ENCODE measurements around the gene C20orf96.
"Not testable (repeated sequence)": the region's sequence is repeated elsewhere in the genome, so short reads cannot be mapped to it uniquely, and the experiment has no call there.

C20orf96 gene

GRCh38 chr20:263701-264100 lies 26.8 kb downstream of the C20orf96 start:
- H3K27me3 ChIP-seq (ENCODE audit: control insufficient read depth, insufficient read depth, low read length, poor library complexity, severe bottlenecking) = peaks cover 26% of the 10 kb centered on the region
- no peak overlapping the region for H3K27ac ChIP-seq (ENCODE audit: insufficient read depth, low read depth, low read length, poor library complexity, severe bottlenecking)
- WGBS, 2 experiments = 89 to 90% methylated on average over 13 of the region's 13 CpGs

GRCh38 chr20:259981-260380 lies 30.6 kb downstream of the C20orf96 start:
- no peaks in the 10 kb centered on the region for H3K4me1 ChIP-seq (ENCODE audit: control insufficient read depth, insufficient read depth, low read length)
- WGBS, 2 experiments = 75 to 76% methylated on average over 2 of the region's 2 CpGs
- no peak overlapping the region for H3K27ac ChIP-seq (ENCODE audit: insufficient read depth, low read depth, low read length, poor library complexity, severe bottlenecking)
- H3K27me3 ChIP-seq (ENCODE audit: control insufficient read depth, insufficient read depth, low read length, poor library complexity, severe bottlenecking) = peaks cover 39% of the 10 kb centered on the region
- no peak overlapping the region for H3K4me3 ChIP-seq (ENCODE audit: insufficient read depth, low read depth, low read length)
- no peaks in the 10 kb centered on the region for H3K9me3 ChIP-seq (ENCODE audit: control insufficient read depth, low read length)
- H3K36me3 ChIP-seq (ENCODE audit: control insufficient read depth, insufficient read depth, low read length) = no peaks in the 10 kb centered on the region

More at GRCh38 chr20:263701-264100, 26.8 kb downstream of the C20orf96 start:
- H3K9me3 ChIP-seq (ENCODE audit: control insufficient read depth, low read length) = no peaks in the 10 kb centered on the region
- no peaks in the 10 kb centered on the region for H3K4me1 ChIP-seq (ENCODE audit: control insufficient read depth, insufficient read depth, low read length)
- no peaks in the 10 kb centered on the region for H3K36me3 ChIP-seq (ENCODE audit: control insufficient read depth, insufficient read depth, low read length)
- H3K4me3 ChIP-seq (ENCODE audit: insufficient read depth, low read depth, low read length) = no peak overlapping the region

DNA sequence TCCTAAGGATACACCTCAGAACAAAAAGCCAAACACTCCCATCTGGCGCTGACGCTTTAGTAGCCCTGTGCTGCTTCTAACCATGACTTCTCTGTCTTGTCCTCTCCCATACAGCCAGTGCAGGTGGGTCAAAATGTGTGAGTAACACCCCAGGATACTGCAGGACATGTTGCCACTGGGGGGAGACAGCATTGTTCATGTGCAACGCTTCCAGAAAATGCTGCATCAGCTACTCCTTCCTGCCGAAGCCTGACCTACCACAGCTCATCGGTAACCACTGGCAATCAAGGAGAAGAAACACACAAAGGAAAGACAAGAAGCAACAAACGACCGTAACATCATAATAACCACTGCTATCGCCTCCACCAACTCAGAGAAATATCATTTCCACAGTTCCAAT lies 31.6 kb downstream of the C20orf96 start:
- no peaks in the 10 kb centered on the region for H3K4me1 ChIP-seq (ENCODE audit: control insufficient read depth, insufficient read depth, low read length)
- H3K9me3 ChIP-seq (ENCODE audit: control insufficient read depth, low read length) = no peaks in the 10 kb centered on the region
- WGBS, 2 experiments = 63 to 64% methylated on average over 8 of the region's 8 CpGs
- H3K36me3 ChIP-seq (ENCODE audit: control insufficient read depth, insufficient read depth, low read length) = no peaks in the 10 kb centered on the region
- H3K4me3 ChIP-seq (ENCODE audit: insufficient read depth, low read depth, low read length) = no peak overlapping the region
- peaks cover 39% of the 10 kb centered on the region for H3K27me3 ChIP-seq (ENCODE audit: control insufficient read depth, insufficient read depth, low read length, poor library complexity, severe bottlenecking)
- H3K27ac ChIP-seq (ENCODE audit: insufficient read depth, low read depth, low read length, poor library complexity, severe bottlenecking) = no peak overlapping the region

GRCh38 chr20:258269-258858 lies 32.2 kb downstream of the C20orf96 start:
- no peaks in the 10 kb centered on the region for H3K4me1 ChIP-seq (ENCODE audit: control insufficient read depth, insufficient read depth, low read length)
- no peaks in the 10 kb centered on the region for H3K9me3 ChIP-seq (ENCODE audit: control insufficient read depth, low read length)
- no peaks in the 10 kb centered on the region for H3K36me3 ChIP-seq (ENCODE audit: control insufficient read depth, insufficient read depth, low read length)
- 63 to 67% methylated on average over 4 of the region's 4 CpGs for WGBS, 2 experiments
- H3K4me3 ChIP-seq (ENCODE audit: insufficient read depth, low read depth, low read length) = no peak overlapping the region
- H3K27me3 ChIP-seq (ENCODE audit: control insufficient read depth, insufficient read depth, low read length, poor library complexity, severe bottlenecking) = peaks cover 34% of the 10 kb centered on the region
- no peak overlapping the region for H3K27ac ChIP-seq (ENCODE audit: insufficient read depth, low read depth, low read length, poor library complexity, severe bottlenecking)

GRCh38 chr20:257419-257818 lies 33.1 kb downstream of the C20orf96 start, which contains the start of gene DEFB132:
Gene DEFB132, plus strand, starts transcription at chr20:257724. Its CDS starts 55 bp downstream, at chr20:257779.
- peaks cover 33% of the 10 kb centered on the region for H3K27me3 ChIP-seq (ENCODE audit: control insufficient read depth, insufficient read depth, low read length, poor library complexity, severe bottlenecking)
- no peak within 1 kb of the TSS for H3K27ac ChIP-seq (ENCODE audit: insufficient read depth, low read depth, low read length, poor library complexity, severe bottlenecking)
- H3K36me3 ChIP-seq (ENCODE audit: control insufficient read depth, insufficient read depth, low read length) = no peaks in the 10 kb centered on the region
- H3K4me1 ChIP-seq (ENCODE audit: control insufficient read depth, insufficient read depth, low read length) = no peaks in the 10 kb centered on the region
- 89 to 91% methylated on average over 7 of the region's 7 CpGs for WGBS, 2 experiments
- no peak within 1 kb of the TSS for H3K4me3 ChIP-seq (ENCODE audit: insufficient read depth, low read depth, low read length)
- H3K9me3 ChIP-seq (ENCODE audit: control insufficient read depth, low read length) = no peaks in the 10 kb centered on the region

- not testable (repeated sequence) for H3K4me1 ChIP-seq (ENCODE audit: control insufficient read depth, insufficient read depth, low read length); H3K36me3 ChIP-seq (ENCODE audit: control insufficient read depth, insufficient read depth, low read length); H3K4me3 ChIP-seq (ENCODE audit: insufficient read depth, low read depth, low read length); H3K9me3 ChIP-seq (ENCODE audit: control insufficient read depth, low read length); H3K27ac ChIP-seq (ENCODE audit: insufficient read depth, low read depth, low read length, poor library complexity, severe bottlenecking)
- H3K27me3 ChIP-seq (ENCODE audit: control insufficient read depth, insufficient read depth, low read length, poor library complexity, severe bottlenecking) = peaks cover 31% of the 10 kb centered on the region
- 63 to 76% methylated on average over 5 of the region's 6 CpGs for WGBS, 2 experiments
Observed at GRCh38 chr20:253447-253846, 37.1 kb downstream of the C20orf96 start.

GRCh38 chr20:252801-253200 lies 37.7 kb downstream of the C20orf96 start:
- H3K4me3 ChIP-seq (ENCODE audit: insufficient read depth, low read depth, low read length) = no peak overlapping the region
- H3K36me3 ChIP-seq (ENCODE audit: control insufficient read depth, insufficient read depth, low read length) = no peaks in the 10 kb centered on the region
- H3K4me1 ChIP-seq (ENCODE audit: control insufficient read depth, insufficient read depth, low read length) = no peaks in the 10 kb centered on the region
- H3K27me3 ChIP-seq (ENCODE audit: control insufficient read depth, insufficient read depth, low read length, poor library complexity, severe bottlenecking) = peaks cover 25% of the 10 kb centered on the region
- H3K27ac ChIP-seq (ENCODE audit: insufficient read depth, low read depth, low read length, poor library complexity, severe bottlenecking) = no peak overlapping the region
- H3K9me3 ChIP-seq (ENCODE audit: control insufficient read depth, low read length) = no peaks in the 10 kb centered on the region
- WGBS, 2 experiments = 74 to 94% methylated on average over 2 of the region's 2 CpGs

DNA sequence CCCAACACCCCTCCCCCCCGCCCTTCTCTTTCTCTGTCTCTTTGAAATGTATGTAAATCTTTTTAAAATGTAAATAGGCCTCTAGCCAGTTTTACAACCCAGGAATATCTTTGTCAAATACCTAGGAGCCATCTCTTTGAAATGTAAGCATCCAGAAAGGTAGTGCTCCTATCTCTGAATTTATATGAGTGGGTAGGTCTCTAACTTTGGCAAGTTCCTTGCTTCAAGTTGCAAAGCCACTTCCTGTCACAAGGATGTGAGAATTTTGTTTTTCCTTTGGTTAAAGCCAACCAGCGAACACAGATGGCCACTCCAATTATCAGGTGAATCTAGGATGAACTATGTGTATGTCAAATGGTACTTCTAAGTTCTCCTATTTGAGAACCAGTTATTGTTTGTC lies 39.2 kb downstream of the C20orf96 start:
- Histone ChIP-seq H3K36me3 (ENCODE audit: control insufficient read depth, insufficient read depth, low read length) (no peaks in the 10 kb centered on the region), H3K27me3 (ENCODE audit: control insufficient read depth, insufficient read depth, low read length, poor library complexity, severe bottlenecking) (peaks cover 13% of the 10 kb centered on the region), H3K4me1 (ENCODE audit: control insufficient read depth, insufficient read depth, low read length) (no peaks in the 10 kb centered on the region), H3K9me3 (ENCODE audit: control insufficient read depth, low read length) (no peaks in the 10 kb centered on the region), H3K4me3 (ENCODE audit: insufficient read depth, low read depth, low read length) (no peak overlapping the region), H3K27ac (ENCODE audit: insufficient read depth, low read depth, low read length, poor library complexity, severe bottlenecking) (no peak overlapping the region)
- 21 to 22% methylated on average over 1 of the region's 2 CpGs for WGBS, 2 experiments

GRCh38 chr20:242905-243304 lies 47.6 kb downstream of the C20orf96 start:
- Histone ChIP-seq H3K9me3 (ENCODE audit: control insufficient read depth, low read length) (no peaks in the 10 kb centered on the region), H3K4me1 (ENCODE audit: control insufficient read depth, insufficient read depth, low read length) (no peaks in the 10 kb centered on the region), H3K36me3 (ENCODE audit: control insufficient read depth, insufficient read depth, low read length) (no peaks in the 10 kb centered on the region), H3K27me3 (ENCODE audit: control insufficient read depth, insufficient read depth, low read length, poor library complexity, severe bottlenecking) (peaks cover 15% of the 10 kb centered on the region), H3K27ac (ENCODE audit: insufficient read depth, low read depth, low read length, poor library complexity, severe bottlenecking) (no peak overlapping the region), H3K4me3 (ENCODE audit: insufficient read depth, low read depth, low read length) (no peak overlapping the region)
- WGBS, 2 experiments = 95% methylated on average over 2 of the region's 2 CpGs

- Histone ChIP-seq H3K9me3 (ENCODE audit: control insufficient read depth, low read length) (no peaks in the 10 kb centered on the region), H3K4me3 (ENCODE audit: insufficient read depth, low read depth, low read length) (no peak overlapping the region), H3K4me1 (ENCODE audit: control insufficient read depth, insufficient read depth, low read length) (no peaks in the 10 kb centered on the region), H3K27me3 (ENCODE audit: control insufficient read depth, insufficient read depth, low read length, poor library complexity, severe bottlenecking) (peaks cover 10% of the 10 kb centered on the region), H3K27ac (ENCODE audit: insufficient read depth, low read depth, low read length, poor library complexity, severe bottlenecking) (no peak overlapping the region), H3K36me3 (ENCODE audit: control insufficient read depth, insufficient read depth, low read length) (no peaks in the 10 kb centered on the region)
- WGBS, 2 experiments = 87 to 90% methylated on average over 3 of the region's 3 CpGs
Observed at GRCh38 chr20:237929-238328, 52.6 kb downstream of the C20orf96 start.

DNA sequence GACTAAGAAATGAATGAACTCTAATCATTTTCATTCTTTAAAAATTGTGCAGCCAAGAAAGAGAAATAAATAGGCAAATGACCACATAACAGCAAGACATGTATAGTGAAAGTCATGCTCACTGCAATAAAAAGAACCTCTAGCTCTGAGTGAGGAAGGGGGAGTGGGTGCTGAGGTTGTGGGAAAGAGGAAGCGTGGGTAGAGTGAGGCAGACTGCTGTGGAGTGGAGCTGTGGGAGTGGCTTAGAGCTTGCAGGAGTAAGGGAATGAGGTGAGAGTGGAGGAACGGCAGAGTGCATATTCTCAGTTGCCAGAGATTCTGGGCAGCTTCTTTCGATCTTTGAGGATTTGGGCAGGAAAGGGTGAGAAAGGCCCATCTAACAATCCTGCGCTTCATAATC lies 53.1 kb downstream of the C20orf96 start:
- H3K9me3 ChIP-seq (ENCODE audit: control insufficient read depth, low read length) = no peaks in the 10 kb centered on the region
- H3K27ac ChIP-seq (ENCODE audit: insufficient read depth, low read depth, low read length, poor library complexity, severe bottlenecking) = no peak overlapping the region
- H3K4me1 ChIP-seq (ENCODE audit: control insufficient read depth, insufficient read depth, low read length) = no peaks in the 10 kb centered on the region
- 87 to 88% methylated on average over 4 of the region's 4 CpGs for WGBS, 2 experiments
- peaks cover 6% of the 10 kb centered on the region for H3K27me3 ChIP-seq (ENCODE audit: control insufficient read depth, insufficient read depth, low read length, poor library complexity, severe bottlenecking)
- no peaks in the 10 kb centered on the region for H3K36me3 ChIP-seq (ENCODE audit: control insufficient read depth, insufficient read depth, low read length)
- no peak overlapping the region for H3K4me3 ChIP-seq (ENCODE audit: insufficient read depth, low read depth, low read length)
